ENCODE measurements around the gene SLC44A1.

Gene SLC44A1

DNA sequence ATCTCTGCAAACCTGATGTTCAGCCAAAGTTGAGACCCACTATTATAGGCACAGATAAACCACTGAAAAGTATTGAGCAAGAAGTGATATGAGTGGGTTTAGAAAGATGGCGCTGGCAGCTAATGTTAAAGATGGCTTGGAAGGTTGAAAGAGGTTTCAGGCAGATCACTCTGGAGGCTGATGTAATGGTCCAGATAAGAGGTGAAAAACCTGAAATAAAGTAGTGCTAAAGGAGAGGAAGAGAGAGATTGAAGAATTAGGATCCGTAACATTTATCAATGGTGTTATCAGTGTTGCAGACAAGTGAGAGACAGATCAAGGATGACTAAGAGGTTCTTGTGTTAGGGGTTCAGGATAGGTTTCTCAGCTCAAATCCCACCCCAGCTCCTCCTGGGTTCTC is 58.3 kb downstream of the SLC44A1 start:
- no peak for DNase-seq (ENCODE audit: low read depth)

DNA sequence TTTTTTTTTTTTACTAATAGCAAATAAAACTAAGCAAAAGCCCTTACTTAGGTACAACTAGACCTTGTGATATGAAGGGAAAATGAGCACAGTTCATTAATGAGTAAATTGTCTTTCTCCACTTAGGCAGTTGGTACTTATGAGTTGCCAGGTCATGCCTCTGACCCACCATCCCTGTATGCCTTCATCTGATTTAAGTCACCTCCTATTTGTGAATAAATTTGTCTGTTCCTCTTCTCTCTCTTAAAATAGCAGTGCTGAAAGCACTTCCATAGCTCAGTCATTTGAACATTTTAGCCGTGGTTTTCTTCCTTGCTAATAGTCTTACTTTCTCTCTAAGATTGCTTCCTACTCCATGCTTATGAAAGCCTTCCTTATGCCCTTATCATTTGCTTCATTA is 61.4 kb downstream of the SLC44A1 start:
- DNase-seq (ENCODE audit: low read depth), result no peak

DNA sequence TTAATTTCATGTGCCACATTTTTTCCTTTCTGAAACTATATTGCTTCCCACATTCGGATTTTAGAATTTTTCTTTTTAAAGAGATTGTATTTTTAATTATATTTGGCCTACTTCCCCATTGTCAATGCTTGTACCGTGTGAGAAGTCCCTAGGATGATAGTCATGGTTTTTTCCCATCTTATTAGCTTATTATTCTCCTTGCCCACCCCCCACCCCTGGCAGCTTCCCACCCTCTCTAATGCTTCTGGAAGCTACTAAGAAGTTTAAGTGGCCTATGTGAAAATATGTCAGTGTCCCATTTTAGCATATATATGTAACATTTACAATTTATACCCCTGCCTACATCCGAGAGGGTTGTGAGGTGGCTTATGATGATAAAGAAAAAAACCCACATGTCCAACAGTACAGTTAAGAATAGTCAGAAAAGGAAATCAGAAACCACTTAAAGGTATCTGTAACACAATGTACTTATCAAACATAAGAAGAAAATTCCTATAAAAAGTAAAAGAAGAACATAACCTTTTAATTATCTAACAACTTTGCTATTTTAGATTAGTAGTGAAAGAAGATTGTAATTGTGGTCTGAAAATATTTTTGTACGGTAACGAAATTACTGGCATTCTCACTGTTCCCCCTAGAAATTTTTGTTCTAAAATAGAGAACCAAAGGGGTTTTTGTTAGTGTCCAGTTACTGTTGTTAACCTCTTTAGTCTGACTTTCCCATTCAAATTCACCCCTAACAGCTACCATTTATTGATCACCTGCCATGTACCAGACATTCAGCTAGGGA is 62.1 kb downstream of the SLC44A1 start:
- no peak for DNase-seq (ENCODE audit: low read depth)

DNA sequence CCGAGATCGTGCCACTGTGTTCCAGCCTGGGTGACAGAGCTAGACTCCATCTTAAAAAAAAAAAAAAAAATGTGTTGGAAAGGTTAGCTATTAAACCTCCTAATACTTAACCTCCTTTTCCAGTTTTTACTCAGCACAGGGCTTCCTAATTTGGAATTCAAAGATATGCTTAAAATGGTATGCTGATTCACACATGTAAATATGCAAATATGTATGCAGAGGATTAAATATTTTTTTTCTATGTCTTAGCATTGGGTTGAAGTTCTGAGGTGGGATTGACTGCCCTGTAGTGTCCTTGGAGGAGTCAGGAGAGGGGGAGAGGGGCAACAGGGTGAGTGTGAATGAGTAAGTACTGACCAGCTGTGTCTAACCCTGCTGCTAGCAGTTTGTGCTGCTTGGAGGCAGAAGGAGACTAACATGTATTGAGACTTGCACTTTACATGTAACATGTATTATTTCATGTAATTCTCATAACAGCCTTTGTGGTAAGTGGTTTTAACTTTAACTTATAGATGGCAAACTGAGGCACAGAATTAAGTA is 63.2 kb downstream of the SLC44A1 start:
- no peak for DNase-seq (ENCODE audit: low read depth)

DNA sequence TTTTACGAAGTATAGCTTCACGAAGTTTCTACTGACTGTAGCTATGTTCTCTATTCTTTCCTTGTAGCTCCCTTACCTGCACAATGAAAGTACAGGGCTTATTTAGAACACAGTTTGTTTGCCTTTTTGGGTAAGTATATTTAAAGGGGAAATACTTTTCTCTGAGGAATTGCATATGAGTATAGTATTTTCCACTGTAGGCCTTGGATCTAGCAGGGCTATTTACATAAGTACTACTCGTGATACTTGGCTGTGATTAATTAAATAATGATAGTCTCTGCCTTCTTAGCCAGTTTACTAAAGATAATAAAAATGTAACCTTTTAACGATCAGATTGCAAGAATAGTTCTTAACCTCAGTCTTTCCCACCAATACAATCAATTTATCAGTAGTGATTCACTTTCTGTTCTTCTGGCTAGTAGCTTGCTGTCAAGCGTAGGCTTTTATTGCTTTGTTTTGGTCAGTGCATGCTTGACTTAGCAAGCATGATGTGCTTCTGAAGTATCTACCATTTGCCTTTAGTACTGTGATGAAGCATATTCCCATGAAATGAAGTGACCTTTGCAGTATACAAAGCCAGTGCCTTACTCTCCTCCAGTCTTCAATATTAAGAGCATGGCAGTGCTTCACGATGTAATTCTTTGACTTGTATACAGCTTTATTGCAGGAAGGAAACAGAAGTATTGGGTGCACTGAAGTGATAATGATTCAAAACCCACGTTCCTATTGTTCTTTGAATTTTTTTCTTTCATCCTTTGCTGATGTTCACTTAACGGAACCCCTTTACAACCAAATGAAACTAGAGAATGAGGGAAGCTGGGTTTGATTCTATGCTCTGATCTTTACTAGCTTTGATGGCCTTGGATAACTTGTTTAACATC is 64.2 kb downstream of the SLC44A1 start:
- DNase-seq (ENCODE audit: low read depth), result no peak

DNA sequence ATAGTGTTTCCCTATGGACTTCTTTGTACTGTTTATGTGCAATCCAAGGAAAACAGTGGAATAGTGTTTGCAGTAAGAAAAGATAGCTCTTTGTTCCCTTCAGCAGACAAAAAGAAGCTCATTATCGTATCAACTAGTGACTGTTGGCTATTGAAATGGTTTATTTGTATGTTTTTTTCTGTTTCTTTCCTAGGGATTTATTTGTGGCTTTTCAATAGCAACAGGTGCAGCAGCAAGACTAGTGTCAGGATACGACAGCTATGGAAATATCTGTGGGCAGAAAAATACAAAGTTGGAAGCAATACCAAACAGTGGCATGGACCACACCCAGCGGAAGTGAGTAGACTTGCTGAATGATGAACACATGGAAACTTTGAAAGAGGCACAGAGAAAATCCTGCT is 65.1 kb downstream of the SLC44A1 start:
- DNase-seq (ENCODE audit: low read depth), result no peak

DNA sequence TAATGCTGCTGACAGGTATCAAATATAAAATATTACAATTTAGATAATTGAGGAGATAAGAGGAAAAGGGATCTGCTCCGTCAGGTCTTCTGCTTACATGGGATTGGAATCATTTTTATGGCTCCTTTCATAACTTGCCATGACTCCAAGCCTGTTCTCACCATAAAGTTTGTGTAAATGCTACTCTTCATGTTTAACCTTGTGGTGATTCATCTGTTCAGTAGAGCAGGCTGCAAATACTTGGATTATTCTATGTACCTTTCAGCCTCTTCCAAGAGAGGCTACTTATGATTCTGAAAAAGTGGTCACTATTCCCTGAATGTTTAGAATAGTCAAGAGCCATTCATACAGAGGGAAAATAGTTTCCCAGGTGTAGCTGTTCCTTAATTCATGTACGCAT is 66.9 kb downstream of the SLC44A1 start:
- DNase-seq (ENCODE audit: low read depth), result no peak

DNA sequence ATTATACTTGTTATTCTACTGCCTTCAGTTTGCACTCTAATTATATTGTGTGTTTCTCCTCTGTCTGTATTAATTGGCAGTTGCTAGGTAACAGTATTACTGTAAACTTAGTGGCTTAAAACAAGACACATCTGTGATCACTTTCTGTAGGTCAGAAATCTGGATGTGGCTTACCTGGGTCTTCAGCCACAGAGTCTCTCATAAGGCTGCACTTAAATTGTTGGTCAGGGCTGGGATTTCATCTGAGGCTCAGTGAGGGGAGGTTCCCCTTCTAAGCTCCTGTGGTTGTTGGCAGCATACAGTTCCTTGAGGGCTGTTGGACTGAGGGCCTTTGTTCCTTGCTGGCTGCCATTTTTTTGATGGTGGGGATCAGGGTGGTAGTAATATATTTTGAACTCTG is 68.8 kb downstream of the SLC44A1 start:
- DNase-seq (ENCODE audit: low read depth), result no peak

DNA sequence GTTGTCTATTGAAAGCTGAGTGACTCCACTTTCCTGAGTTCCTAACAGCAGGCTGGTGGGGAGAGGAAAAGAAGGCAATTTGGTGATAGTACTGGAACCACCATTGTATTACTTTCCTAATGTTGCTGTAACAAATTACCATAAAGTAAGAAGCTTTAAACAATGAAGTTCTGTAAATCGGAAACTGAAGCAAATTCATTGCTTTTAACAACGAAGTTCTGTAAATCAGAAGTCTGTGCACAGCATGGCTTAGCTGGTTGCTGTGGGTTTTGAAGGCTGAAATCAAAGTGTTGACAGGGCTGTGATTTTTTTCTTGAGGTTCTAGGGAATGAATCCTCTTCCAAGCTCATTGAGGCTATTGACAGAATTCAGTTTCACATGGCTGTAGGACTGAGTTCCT is 72.3 kb downstream of the SLC44A1 start:
- no peak for DNase-seq (ENCODE audit: low read depth)

DNA sequence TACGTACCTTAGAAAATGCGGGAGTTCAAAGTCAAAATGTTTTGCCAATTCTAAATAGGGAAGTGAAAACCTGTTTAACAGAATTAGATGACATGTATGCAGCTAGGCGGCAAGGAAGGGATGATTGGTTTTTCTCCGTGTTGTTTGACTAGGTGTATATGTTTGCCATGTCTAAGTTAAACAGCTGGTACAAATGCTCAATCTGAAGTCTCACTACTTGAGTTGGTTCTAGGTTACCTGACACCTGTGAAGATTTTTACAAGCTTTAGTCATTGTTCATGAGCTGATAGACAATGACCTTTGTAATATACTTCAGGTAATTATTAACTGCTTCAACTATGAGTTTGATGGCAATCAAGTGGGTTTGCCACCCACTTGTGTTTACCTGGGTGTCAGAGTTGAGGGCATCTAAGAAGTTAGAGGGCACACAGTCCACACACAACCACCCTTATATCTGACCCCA is 74.3 kb downstream of the SLC44A1 start:
- no peak for DNase-seq (ENCODE audit: low read depth)

DNA sequence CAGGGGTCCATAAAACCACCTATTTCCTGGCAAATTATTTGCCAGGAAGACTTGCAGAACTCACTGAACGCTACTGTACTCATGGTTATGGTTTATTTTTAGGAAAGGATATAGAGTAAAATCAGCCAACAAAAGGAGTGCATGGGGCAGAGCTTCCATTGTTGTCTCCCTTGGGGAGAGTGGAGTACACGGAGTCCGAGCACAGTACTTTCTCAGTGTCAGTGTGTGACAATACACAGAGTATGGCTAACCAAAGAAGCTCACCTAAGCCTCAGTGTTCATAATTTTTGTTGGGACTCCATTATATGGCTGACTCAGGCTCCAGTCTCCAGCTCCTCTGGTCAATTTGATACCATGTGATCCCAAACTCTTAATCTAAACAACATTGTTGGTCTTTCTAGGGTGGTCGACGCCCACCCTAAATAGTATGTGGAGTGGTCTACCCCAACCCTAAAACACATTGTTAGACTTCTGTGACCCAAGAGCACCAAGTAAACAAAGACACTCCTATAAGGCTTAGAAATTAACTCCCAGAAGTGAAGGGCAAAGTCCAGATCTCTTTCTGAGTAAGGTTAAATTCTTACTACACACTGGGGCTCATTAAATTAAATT is 74.9 kb downstream of the SLC44A1 start:
- no peak for DNase-seq (ENCODE audit: low read depth)

DNA sequence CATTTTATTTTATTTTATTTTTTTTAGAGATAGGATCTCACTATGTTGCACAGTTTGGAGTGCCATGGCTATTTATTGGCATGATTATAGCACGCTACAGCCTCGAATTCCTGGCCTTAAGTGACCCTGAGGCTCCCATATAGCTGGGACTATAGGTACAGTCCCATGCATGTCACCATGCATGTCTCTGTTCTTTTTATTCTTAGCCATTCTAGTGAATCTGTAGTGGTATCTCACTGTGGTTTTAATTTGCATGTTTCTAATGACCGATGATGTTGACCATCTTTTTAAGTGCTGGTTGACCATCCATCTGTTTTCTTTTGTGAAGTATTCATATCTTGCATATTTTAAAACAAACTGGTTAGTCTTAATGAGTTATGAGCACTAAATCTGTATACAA is 76.1 kb downstream of the SLC44A1 start:
- no peak for DNase-seq (ENCODE audit: low read depth)

DNA sequence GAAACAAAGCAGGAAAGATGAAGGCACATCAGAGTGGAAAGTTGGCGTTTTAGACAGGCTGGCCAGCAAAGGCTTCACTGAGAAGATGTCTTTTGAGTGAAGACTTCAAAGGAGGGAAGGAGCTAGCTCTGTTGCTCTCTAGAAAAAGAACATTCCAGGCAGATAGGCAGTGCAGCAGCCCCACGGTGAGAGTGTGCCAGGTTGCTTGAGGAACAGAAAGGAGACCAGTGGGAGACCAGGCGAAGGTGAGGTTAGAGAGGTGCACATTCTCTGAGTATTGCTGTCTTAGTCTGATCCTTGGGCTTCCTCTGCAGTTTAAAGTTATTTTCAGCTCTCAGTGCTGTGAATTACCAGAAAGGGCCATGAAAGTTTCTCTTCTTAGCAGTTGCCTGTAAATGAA is 83.8 kb downstream of the SLC44A1 start:
- DNase-seq (ENCODE audit: low read depth), result no peak

DNA sequence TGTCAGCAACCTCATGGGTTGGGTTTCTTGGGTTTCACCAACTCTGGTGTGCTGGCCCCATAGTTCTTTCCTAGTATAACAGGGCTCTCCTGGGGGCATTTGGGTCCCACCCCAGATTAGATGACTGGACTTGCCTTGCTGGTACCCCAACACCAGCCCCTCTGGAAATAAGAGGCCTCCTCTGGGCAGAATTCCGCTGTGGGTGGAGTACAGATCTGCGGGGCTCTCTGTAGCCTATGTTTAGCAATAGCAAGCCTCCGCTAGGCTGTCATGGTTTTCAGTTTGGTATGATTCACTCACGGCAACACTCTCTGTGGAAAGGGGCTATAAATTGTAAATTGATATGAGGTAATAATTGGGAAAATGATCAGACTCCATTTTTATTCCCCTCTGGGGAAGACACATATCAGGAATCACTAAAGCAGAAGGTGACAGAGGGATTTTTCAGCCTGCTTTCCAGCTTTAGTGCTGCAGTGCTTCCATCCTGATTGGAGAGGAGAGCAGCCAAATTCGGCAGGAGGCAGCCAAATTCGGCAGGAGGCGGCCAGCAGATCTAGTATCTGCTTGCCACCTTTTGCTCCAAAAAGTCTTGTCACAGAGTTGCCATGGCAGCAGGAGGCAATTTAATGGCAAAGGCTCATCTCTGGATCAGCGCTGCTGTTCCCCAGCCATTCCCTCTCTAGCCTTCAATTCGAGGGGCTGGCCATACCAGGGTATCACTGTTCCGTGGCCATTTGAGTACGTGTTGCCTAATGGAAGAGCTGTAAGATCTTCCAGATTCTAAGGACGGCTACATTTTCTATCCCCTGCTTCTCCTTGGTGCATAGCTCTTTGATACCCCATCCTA is 84.6 kb downstream of the SLC44A1 start:
- DNase-seq (ENCODE audit: low read depth), result no peak

DNA sequence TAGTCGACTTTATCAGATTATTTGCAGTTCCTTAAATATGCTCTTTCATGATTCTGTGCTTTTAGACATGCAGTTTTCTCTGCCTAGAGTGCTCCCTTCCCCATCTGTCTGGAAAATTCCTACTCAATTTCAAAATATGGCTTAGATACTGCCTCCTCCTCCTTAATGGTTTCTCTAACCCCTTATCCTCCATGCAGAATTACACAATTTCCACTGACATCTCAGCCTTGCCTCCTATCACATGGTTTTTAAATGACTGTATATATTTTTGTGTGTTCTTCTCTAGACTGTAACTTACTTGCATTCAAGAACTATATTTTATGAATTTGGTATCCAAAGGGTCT is 85.2 kb downstream of the SLC44A1 start:
- DNase-seq (ENCODE audit: low read depth), result no peak

DNA sequence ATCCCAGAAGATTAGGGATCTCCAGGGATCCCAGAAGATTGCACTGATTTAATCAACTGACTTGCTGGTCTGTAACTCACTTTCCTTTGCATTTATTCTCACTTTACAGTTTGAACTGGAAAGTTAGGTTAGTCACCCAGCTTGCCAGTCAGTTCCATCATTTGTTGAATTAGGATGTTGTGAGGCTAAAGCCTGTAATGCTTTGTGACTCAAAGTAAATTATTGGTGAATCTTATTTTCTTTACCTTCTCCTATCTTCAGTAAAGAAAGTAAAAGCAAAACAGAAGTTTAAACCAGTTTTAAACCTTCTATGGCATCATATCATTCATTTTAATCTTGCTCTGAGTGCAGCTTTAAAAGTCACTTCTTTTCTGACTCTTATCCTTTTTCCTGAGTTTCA is 85.8 kb downstream of the SLC44A1 start:
- no peak for DNase-seq (ENCODE audit: low read depth)

DNA sequence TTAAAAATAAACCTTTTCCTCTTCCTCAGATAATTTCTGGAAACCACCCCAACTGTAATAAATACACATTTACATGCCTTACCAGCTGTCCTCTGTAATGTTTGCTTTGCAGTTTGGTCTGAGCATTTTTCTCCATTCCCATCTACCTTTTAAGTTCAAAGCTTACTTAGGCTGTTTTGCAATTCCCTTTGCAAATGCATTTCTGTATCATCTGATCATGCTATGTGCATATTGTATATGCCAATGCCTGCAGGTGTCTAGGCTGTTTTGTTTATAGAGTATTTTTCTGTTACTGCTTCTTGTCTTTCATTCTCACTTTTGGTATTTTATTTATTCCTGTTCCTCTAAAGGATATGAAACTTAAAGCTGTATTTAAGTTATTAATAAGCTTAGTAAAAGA is 86.3 kb downstream of the SLC44A1 start:
- DNase-seq (ENCODE audit: low read depth), result no peak

DNA sequence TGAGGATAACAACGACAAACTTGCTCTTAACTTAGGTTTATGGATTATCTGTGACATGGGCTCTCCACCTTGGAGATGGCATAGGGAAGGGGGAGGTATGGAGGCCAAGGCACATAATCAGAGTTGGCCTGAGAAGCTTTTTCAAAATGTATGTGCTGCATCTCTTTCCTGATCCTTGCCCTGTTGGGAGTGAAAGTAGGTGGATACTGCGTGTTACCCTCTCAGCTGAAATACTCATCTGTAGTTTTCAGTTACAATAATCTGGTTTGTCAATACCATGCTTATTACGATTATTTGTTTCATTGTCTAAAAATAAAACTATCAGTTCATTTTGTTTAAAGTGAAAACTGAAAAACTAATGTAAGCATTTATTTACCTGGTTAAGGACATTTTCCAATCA is 86.7 kb downstream of the SLC44A1 start:
- no peak for DNase-seq (ENCODE audit: low read depth)

DNA sequence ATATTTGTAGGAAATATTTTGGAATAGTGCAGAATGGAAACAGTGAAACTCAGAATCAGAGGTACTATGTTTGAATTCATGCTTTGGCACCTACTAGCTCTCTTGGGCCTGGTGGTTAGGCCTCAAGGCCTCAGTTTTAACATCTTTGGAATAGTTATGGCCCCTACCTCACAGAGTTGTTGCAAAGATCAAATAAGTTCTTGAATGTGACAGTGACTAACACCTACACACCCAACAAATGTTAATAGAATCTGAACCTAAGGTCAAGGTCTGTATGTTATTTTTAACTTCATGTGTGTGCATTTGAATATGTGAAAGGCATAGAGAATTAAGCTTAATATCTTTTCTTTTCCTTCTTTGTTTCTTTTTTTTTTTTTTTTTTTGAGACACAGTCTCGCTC is 87.3 kb downstream of the SLC44A1 start:
- no peak for DNase-seq (ENCODE audit: low read depth)

DNA sequence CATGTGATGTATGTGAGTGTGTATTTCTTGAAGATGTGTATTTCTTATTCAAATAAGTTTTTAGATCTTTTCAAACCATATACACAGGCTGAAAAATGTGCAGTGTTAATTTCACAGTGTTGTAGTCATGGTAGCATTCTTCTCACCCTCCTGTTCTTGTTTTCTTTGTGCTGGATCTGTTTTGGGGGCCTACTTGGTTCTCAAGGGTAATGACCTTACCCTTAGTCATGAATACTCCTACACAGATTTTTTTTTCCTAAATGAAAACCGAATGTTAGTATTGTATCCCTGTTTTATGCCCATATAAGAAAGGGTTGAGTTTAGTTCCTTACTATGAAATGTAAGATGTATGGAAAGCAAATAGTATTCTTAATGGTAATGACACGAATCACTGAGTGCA is 88.0 kb downstream of the SLC44A1 start:
- DNase-seq (ENCODE audit: low read depth), result no peak

DNA sequence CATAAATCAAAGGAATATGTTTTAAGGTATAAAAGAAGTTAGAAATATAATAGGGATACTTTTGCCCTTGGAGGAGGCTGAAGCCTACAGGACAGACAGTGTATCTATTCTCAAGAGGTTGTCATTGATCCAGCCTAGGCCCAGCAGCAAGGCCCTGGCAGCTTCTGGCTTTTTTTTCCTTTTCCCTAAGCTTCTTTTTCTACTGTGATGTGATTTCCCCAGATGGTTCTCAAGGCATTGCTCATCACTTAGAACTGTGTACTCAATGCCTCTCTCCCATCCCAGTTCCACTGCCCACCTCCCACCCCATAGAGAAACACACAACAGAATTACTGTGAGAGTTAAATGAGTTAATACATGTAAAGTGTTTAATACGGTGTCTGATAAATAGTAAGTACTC is 88.6 kb downstream of the SLC44A1 start:
- no peak for DNase-seq (ENCODE audit: low read depth)

DNA sequence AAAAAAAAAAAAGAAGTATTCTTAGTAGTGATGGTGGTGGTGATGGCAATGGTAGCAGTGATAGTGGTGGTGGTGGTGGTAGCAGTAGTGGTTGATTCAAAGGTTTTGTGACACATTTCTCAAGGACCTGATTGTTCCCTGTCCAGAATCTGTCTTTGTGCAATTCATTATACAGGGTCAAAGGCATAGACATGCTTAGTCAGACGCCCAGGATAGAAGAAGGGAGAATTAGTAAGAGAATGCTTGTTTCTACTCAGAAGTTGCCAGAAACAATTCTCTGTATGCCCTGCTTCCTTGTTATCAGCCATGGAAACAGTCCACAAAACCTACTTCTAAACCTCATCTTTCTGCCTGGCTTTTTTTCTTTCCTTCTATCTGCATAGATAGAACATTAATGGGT is 89.4 kb downstream of the SLC44A1 start:
- DNase-seq (ENCODE audit: low read depth), result no peak
